GM12864 (cell line): ENCODE results near the gene CDK5R1.

Source experiments
- DNase-seq: peaks from one replicate; pipeline ENCODE4 v3.0.0-alpha.2; 2011; ENCODE audit warnings: low read depth
- H3K4me3 ChIP-seq: 2 replicates; pipeline ENCODE4 v1.5.1; 2011; ENCODE audit warnings: mild to moderate bottlenecking, low read depth, low read length, control low read depth
- TF ChIP-seq, protein P1 (sequence below): IDR thresholded peaks from 2 replicates; pipeline ENCODE4 v1.5.1; 2011; ENCODE audit warnings: low read depth, mild to moderate bottlenecking, moderate library complexity, low read length, control low read depth, inconsistent platforms; ENCODE audit errors: missing control alignments

CDK5R1 gene

DNA sequence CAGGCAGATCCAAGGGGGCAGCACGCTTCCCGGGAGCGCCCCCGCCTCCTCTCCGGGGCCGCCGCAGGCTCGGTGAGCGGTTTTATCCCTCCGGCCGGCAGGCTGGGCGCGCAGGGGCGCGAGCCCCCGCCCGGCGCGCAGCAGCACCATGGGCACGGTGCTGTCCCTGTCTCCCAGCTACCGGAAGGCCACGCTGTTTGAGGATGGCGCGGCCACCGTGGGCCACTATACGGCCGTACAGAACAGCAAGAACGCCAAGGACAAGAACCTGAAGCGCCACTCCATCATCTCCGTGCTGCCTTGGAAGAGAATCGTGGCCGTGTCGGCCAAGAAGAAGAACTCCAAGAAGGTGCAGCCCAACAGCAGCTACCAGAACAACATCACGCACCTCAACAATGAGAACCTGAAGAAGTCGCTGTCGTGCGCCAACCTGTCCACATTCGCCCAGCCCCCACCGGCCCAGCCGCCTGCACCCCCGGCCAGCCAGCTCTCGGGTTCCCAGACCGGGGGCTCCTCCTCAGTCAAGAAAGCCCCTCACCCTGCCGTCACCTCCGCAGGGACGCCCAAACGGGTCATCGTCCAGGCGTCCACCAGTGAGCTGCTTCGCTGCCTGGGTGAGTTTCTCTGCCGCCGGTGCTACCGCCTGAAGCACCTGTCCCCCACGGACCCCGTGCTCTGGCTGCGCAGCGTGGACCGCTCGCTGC, 832 bp downstream of the CDK5R1 start:
- TF ChIP-seq, protein P1, sequence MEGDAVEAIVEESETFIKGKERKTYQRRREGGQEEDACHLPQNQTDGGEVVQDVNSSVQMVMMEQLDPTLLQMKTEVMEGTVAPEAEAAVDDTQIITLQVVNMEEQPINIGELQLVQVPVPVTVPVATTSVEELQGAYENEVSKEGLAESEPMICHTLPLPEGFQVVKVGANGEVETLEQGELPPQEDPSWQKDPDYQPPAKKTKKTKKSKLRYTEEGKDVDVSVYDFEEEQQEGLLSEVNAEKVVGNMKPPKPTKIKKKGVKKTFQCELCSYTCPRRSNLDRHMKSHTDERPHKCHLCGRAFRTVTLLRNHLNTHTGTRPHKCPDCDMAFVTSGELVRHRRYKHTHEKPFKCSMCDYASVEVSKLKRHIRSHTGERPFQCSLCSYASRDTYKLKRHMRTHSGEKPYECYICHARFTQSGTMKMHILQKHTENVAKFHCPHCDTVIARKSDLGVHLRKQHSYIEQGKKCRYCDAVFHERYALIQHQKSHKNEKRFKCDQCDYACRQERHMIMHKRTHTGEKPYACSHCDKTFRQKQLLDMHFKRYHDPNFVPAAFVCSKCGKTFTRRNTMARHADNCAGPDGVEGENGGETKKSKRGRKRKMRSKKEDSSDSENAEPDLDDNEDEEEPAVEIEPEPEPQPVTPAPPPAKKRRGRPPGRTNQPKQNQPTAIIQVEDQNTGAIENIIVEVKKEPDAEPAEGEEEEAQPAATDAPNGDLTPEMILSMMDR = no peak
- DNase-seq = no peak
- peak overlapping the region; percentile 94 for H3K4me3 ChIP-seq

DNA sequence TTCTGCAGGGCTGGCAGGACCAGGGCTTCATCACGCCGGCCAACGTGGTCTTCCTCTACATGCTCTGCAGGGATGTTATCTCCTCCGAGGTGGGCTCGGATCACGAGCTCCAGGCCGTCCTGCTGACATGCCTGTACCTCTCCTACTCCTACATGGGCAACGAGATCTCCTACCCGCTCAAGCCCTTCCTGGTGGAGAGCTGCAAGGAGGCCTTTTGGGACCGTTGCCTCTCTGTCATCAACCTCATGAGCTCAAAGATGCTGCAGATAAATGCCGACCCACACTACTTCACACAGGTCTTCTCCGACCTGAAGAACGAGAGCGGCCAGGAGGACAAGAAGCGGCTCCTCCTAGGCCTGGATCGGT, 1.4 kb downstream of the CDK5R1 start:
- peak overlapping the region; percentile 94 for H3K4me3 ChIP-seq
- TF ChIP-seq, protein P1 = no peak
- no peak for DNase-seq

DNA sequence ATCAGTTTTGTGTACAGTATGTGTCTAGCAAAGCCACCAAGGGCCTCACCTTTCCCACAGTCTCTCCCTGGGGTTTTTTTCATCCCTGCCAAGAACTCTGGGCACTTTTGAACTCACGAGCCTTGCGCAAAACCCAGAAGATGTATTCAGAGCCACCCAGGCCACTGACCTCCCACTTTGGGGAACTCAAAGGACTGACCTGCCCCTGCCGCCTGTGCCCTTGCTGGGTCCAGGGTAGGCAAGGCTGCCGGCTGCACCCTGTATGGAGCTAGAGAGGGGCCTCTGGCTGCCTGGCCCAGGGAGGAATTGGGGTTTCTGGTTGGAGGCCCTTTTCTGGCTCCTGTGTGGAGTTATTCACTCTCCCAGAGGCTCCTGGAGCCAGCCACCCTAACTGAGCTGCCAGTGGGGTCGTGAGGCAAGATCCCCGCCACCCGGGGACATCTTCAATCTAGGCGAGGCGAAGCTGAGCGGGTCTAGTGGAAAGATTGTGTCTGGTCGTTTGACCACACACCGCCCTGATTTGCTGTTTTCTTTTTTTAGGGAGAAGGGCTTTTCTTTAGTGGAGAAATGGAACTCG, 1.9 kb downstream of the CDK5R1 start:
- TF ChIP-seq, protein P1 = no peak
- DNase-seq = no peak
- H3K4me3 ChIP-seq = peak overlapping the region; percentile 94

DNA sequence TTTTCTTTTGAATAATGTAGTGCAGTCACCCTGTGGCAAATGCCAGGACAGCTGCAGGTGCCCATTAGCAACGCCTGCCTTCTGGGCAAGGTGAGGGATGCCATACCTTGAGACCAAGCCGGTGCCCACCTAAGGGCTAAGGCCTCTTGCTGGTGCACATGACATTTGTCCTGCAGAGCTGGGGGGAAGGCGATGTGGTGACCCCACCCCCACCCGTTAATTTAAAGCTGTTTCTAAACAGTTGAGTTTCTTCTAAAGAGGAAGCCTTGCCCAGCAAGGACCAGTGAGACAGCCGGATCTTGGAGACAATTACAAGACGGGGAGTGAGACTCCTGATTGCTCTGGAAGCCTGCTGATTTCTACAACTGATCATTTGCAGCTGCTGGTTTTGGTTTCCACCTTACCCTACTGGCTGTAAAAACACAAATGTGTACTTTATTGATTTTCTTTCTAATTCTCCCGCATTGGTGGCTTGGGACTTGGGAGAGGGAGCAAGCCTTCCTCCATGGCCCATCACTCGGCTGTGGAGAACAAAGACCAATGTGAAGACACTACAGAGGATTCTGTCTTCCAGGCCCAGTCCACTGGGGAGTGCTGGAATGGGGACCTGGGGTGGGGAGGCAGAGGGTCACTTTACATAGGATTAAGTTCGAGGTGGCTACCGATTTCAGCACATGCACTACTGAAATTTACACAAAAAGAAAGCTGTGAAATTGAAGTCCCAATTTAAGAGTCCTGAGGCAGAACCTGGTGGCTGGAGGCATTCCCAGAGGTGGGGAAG, 2.7 kb downstream of the CDK5R1 start:
- no peak for DNase-seq
- H3K4me3 ChIP-seq = peak overlapping the region; percentile 94
- TF ChIP-seq, protein P1 = no peak

DNA sequence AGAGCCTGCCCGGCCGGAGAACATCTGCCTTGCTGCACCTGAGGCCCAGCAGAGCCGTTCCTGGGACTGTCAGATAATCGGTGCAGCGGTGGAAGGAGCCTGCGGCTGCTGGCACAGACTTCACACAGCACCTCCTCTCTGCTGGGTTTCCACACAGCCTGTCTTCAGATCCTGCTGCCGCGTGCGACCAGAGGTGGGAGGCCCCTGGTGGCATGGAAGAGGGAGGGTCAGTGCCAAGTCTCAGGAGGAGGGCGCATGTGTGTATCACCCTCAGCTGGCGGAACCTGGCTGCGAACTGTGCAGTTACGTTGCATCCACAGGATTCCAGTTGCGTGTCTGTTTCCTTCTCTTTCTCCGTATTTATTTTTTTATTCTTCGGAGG, 3.3 kb downstream of the CDK5R1 start:
- DNase-seq = no peak

DNA sequence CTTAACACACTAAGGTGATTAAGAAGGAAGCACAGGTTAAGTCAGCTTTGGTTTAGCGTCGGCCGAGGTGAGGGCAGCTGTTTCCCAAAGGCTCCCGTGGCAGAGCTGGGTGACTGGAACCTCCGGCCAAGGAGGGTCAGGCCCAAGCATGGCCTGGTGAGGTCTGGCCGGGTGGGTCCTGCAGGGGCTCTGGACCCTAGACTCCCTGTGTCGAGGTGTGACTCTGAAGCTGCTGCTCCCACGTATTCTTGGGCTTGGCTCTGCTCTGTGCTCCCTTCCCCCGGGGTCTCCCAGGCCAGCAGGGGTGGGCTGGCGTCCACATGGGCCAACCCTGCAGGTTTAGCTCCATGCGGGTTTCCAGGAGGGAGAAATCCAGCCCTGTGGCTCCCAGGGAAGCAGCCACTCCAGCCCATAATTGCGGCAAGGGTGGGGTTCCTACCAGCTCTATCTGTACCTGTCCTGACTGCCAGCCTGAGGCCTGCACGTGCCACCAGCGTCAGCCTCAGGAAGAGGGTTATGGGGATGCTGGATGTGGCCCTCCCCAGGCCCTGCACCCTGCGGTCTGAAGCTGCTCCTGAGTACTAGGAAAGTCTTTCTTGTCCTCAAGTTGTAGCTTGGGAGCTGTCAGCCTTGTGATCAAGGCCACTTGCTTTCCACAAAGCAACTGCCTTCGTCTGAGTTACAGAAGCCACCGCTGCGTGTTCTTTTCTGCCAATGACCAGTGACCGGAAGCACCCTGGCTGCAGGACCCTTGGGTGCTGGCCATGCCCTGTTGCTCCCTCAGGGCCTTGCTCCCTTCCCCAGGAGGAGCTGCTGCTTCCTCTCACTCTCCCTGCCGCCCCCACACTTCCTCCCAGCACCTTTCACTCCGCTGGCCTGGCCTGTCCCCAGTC, 4.8 kb downstream of the CDK5R1 start:
- TF ChIP-seq, protein P1 = no peak
- no peak for DNase-seq
- H3K4me3 ChIP-seq = peak overlapping the region; percentile 94

More for the DNA sequence above, 3.3 kb downstream of the CDK5R1 start:
- H3K4me3 ChIP-seq = peak overlapping the region; percentile 94
- TF ChIP-seq, protein P1 = peak; percentile 8
